ENCODE measurements around the gene B4GALNT3.

DNA sequence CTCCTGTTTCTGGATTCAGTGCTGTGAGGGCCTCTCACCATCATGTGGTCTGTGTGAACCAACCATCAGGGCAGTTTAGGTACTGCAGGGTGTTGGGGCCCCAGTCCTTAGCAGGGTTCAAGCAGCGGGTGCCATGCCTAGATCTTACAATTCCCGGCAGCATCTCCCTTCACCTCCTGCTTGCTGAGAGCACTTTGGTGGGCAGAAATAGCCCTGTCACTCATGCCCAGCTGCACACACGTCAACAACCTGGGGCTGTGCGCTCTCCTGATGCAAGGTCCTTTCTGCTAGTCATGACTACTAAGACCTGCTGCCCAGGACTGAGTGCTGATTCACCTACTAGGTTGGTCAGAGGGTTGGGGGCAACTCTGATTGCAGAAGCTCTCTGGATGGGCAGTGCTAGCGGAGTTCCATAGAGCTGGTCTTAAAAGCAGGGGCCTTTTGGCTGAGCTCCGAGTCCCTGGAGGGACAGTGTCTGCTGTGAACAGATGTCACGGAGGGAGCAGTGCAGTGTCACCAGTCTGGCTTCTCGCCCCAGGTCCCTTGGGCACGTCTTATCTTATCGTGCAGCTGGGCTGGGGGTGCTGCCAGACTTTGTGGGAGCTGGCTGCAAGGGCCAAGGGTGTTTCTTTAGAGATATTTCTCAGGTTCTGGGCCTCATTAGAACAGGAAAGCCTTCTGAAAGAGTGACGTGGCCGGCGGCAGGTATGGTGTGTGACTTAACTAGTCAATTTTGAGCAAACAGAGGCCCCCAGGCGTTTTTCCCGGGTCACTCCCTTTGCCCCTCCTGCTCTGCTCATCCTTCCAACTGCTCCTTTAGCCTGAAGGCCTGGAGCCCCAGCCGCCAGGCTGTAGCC lies 131.7 kb downstream of the B4GALNT3 start:
- TF ChIP-seq POLR2A (IDR thresholded peaks at IDR 0.05) = no peak
- TF ChIP-seq, protein P1, sequence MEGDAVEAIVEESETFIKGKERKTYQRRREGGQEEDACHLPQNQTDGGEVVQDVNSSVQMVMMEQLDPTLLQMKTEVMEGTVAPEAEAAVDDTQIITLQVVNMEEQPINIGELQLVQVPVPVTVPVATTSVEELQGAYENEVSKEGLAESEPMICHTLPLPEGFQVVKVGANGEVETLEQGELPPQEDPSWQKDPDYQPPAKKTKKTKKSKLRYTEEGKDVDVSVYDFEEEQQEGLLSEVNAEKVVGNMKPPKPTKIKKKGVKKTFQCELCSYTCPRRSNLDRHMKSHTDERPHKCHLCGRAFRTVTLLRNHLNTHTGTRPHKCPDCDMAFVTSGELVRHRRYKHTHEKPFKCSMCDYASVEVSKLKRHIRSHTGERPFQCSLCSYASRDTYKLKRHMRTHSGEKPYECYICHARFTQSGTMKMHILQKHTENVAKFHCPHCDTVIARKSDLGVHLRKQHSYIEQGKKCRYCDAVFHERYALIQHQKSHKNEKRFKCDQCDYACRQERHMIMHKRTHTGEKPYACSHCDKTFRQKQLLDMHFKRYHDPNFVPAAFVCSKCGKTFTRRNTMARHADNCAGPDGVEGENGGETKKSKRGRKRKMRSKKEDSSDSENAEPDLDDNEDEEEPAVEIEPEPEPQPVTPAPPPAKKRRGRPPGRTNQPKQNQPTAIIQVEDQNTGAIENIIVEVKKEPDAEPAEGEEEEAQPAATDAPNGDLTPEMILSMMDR (IDR thresholded peaks at IDR 0.05) = no peak
